ENCODE data around the gene CENPP.

Gene CENPP

GRCh38 chr9:92664394-92665152, 338.8 kb downstream of the CENPP start:
- no peak for DNase-seq

- no peak for DNase-seq
Observed at GRCh38 chr9:92665836-92666235, 340.1 kb downstream of the CENPP start.

GRCh38 chr9:92666236-92666635, 340.5 kb downstream of the CENPP start:
- peak; percentile 1 for DNase-seq

- DNase-seq = no peak
Observed at GRCh38 chr9:92666912-92667532, 341.3 kb downstream of the CENPP start.

- DNase-seq = peak; percentile 57
Observed at GRCh38 chr9:92668746-92669526, 343.2 kb downstream of the CENPP start.

GRCh38 chr9:92669527-92669889, 343.8 kb downstream of the CENPP start:
- peak; percentile 29 for DNase-seq
